Bronchial epithelial cell (primary cell): ENCODE data around the gene ZSWIM4. TPM values are rescaled to one million over a fixed set of nuclear protein-coding genes. Genes with fewer than 3 reads are reported as not detected.

Experiments used
- DNase-seq: peaks from one replicate; pipeline ENCODE4 v3.0.0-alpha.2; 2010; ENCODE audit warnings: low read depth
- FAIRE-seq: peaks from 2 replicates; lab custom pipeline; 2011; peaks lifted over from hg19 to GRCh38; lab: Jason Lieb, UNC
- H3K27me3 ChIP-seq: 2 replicates; pipeline ENCODE4 v1.5.1; 2011; ENCODE audit warnings: low read length; ENCODE audit not compliant: control insufficient read depth, insufficient read depth
- H3K36me3 ChIP-seq: 2 replicates; pipeline ENCODE4 v1.5.1; 2011; ENCODE audit warnings: low read length; ENCODE audit not compliant: control insufficient read depth, insufficient read depth
- H3K4me3 ChIP-seq: 2 replicates; pipeline ENCODE4 v1.5.1; 2011; ENCODE audit warnings: mild to moderate bottlenecking, low read depth, low read length, control low read depth
- total RNA-seq: library from RNA; depleted of rRNA; stranded (reverse); fragments of >200 nt; gene quantifications from 2 replicates; pipeline ENCODE4 v1.2.1, GENCODE V29; 2014
- TF ChIP-seq, protein P1 (sequence below): IDR thresholded peaks from 2 replicates; pipeline ENCODE4 v1.5.1; 2011; ENCODE audit warnings: mild to moderate bottlenecking, moderate library complexity, low read length, control low read depth, inconsistent platforms; ENCODE audit not compliant: insufficient read depth, severe bottlenecking

The ZSWIM4 gene
- total RNA-seq, 1 donor from 2014 or later, result 3.2 TPM

DNA sequence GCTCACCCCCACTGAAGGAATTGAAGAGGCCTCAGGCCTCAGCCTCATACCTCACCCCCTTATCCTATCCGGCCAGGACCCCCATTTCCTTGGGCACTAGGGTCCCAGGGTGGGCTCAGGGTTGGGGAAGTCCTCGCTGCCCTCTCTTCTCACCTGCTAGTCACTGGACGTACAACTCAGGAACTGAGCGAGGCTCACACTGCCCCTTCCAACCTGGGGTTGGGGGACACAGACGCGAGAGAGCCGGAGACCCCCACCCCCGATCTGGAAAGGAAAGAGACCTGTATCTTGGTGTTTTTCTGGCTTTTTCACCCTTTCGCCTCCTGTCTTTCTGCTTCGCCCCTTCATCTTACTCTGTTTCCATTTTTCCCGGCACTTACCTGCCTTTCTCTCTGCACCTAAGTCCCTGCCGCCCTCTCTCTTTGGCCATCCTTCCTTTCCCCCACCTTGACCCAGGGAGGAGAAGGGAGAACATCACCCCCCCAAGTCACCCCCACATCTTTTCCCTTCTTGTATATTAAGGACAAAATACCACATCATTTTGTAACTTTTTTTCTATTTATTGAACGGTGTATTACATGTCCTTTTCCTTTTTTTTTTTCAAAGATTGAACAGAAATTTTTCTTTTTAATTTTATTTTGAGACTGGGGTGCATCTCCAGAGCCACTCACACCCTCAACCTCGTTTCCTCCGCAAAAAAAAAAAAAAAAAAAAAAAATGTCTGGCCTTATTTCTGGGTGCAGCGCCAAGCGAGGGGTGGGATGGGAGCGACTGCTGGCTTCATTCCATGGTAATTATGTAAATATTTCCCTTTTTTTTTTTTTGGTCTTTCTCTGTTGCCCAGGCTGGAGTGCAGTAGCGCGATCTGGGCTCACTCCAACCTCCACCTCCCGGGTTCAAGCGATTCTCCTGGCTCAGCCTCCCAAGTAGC, 36.6 kb downstream of the ZSWIM4 start:
- TF ChIP-seq, protein P1, sequence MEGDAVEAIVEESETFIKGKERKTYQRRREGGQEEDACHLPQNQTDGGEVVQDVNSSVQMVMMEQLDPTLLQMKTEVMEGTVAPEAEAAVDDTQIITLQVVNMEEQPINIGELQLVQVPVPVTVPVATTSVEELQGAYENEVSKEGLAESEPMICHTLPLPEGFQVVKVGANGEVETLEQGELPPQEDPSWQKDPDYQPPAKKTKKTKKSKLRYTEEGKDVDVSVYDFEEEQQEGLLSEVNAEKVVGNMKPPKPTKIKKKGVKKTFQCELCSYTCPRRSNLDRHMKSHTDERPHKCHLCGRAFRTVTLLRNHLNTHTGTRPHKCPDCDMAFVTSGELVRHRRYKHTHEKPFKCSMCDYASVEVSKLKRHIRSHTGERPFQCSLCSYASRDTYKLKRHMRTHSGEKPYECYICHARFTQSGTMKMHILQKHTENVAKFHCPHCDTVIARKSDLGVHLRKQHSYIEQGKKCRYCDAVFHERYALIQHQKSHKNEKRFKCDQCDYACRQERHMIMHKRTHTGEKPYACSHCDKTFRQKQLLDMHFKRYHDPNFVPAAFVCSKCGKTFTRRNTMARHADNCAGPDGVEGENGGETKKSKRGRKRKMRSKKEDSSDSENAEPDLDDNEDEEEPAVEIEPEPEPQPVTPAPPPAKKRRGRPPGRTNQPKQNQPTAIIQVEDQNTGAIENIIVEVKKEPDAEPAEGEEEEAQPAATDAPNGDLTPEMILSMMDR, result no peak
- peak; percentile 62 for DNase-seq
- H3K4me3 ChIP-seq, result no peak overlapping the region
- peaks cover 21% of the 10 kb centered on the region for H3K36me3 ChIP-seq
- no peaks in the 10 kb centered on the region for H3K27me3 ChIP-seq
- FAIRE-seq, result no peak

DNA sequence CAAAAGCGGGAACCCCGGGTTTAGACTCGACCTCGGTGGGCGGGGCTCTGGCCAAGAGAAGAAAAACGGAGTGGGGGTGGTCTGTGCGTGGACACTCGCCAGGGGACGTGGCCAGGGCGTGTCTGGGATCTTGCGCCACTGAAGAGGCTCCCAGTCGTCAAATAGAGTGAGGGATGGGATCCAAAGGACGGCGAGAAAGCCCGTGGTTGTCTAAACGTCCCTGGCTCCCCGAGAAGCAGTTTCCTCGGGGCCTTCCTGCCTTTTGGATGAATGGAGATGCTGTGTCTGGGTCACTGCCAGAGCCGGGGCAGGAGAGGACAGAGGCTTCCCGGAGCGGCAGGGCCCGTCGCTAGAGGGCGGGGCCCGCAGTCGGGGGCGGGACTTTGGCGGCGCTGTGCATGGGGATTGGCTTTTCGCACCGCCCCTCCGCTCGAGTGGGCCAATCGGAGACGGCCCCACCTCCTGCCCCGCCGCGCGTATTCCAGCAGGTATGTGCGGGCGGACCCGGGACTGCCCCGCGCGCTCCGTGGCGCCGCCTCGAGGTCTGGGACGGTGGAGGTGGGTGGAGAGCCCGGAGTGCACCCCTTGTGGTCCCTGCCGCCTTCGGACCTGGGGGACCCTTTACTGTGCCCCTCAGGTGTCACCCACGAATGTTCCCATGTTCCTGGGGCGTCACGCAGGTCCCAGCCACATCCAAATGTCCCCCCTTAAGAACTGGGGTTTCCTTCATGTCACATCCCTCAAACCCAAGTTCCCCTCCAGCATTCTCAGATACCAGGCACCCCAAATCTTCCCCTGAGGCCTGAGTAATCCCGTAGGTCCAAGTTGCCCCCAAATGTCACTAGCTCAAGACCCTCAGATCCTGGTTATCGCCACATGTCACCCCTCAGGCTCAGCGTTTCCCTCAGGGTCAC, 38.3 kb downstream of the ZSWIM4 start:
- H3K36me3 ChIP-seq, result peaks cover 24% of the 10 kb centered on the region
- DNase-seq (peak; percentile 73), FAIRE-seq (no peak)
- no peak overlapping the region for H3K4me3 ChIP-seq
- TF ChIP-seq, protein P1, result peak; percentile 71
- no peaks in the 10 kb centered on the region for H3K27me3 ChIP-seq

DNA sequence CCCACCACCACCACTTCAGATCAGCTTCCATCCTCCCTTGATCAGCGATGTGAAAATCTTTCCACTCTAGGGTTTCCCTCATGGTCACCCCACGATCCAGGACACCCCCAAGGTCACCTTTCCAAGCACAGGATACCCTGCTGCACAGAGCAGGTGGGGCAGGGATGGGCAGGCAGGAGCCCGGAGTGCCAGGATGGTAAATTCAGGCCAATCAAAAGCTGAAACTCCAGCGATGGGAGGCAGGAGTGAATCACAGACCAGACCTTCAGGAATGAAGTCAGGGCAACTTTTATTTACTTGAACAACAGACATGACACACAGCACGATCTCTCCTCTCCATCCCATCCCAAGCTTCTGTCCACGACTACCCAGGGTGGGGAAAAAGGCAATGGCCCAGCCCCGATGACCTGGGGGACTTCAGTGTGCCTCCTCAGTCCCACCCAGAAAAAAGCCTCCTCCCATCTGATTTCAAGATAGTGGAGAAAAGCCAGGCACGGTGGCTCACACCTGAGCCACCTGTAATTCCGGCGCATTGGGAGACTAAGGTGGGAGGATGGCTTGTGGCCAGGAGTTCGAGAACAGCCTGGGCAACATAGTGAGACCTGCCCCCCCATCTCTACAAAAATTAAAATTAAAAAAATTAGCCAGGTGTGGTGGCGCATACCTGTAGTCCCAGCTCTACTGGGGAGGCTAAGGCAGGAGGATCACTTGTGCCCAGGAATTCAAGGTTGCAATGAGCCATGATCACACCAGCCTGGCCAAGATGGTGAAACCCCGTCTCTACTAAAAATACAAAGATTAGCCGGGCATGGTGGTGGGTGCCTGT, 39.2 kb downstream of the ZSWIM4 start:
- no peak overlapping the region for H3K4me3 ChIP-seq
- no peaks in the 10 kb centered on the region for H3K27me3 ChIP-seq
- DNase-seq, result peak; percentile 84
- H3K36me3 ChIP-seq, result peaks cover 27% of the 10 kb centered on the region
- peak; percentile 83 for FAIRE-seq
- TF ChIP-seq, protein P1, result no peak

DNA sequence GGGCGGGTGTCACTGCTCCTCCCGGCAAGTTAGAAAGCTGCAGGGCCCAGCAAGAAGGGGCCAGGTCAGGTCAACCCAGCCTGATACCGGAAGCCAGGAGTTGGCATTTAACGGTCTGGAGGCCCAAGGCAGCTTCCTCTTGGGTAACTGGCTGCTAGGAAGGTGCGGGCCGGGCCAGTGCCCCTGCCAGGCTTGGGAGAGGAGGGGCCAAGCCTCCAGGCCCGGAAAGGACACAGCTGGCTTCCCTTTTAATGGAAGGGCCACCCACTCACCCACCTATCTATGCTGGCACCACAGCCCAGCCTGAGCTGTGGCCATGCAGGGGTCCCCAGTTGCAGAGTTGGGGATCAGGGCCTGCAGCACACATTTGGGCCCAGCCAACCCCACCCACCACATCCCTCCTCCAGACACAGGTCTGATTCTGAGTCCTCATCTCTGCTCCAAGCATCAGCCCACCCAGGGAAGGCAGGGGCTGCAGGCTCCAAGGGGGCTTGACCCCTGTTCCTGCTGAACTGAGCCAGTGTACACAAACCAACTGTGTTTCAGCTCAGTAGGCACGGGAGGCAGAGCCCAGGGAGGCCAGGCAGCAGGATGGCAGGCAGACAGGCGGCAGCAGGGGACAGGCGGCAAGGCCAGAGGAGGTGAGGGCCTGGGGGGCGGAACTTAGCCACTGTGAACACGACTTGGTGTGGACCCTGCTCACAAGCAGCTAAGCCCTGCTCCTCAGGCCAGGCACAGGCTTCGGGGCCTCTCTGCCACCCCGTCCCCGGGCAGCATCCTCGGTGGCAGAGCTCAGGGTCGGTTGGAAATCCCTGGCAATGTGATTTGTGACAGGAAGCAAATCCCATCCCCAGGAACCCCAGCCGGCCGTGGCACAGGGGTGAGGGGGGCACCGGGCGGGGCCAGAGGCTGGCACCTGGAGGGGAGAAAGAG, 40.8 kb downstream of the ZSWIM4 start:
- DNase-seq, result no peak
- H3K36me3 ChIP-seq, result peaks cover 39% of the 10 kb centered on the region
- FAIRE-seq, result no peak
- TF ChIP-seq, protein P1, result no peak
- H3K4me3 ChIP-seq, result no peak overlapping the region
- no peaks in the 10 kb centered on the region for H3K27me3 ChIP-seq
